Tibial artery (tissue), 4 donors: Measurements from ENCODE around the gene CSNK1A1.
"Not testable (repeated sequence)": the region's sequence is repeated elsewhere in the genome, so short reads cannot be mapped to it uniquely, and the experiment has no call there.

Experiments used
- DNase-seq, 2 donors: peaks; one replicate each; pipeline ENCODE4 v3.0.0-alpha.2; 2019
- H3K27ac ChIP-seq, 2 donors: fragments of 200-600 bp; sonication (generic) in 1 of 2; 1 replicate in 1 of 2; 2 replicates in 1 of 2; pipeline ENCODE4 v1.5.1; 2018 to 2019; ENCODE audit warnings: mild to moderate bottlenecking in 1 of 2
- H3K27me3 ChIP-seq, 2 donors: fragments of 200-600 bp; sonication (generic) in 1 of 2; one replicate each; pipeline versions ENCODE4 v1.5.1 to v1.6.0; 2016 to 2019
- H3K36me3 ChIP-seq, 3 donors: fragments of 200-600 bp; sonication (generic) in 2 of 3; one replicate each; pipeline ENCODE4 v1.5.1; 2016 to 2019; ENCODE audit warnings: mild to moderate bottlenecking in 2 of 3
- H3K4me1 ChIP-seq, 4 donors: fragments of 200-600 bp; sonication (generic) in 2 of 4; 1 replicate in 3 of 4; 2 replicates in 1 of 4; pipeline ENCODE4 v1.5.1; 2016 to 2019
- H3K4me3 ChIP-seq, 2 donors: fragments of 200-600 bp; sonication (generic) in 1 of 2; 1 replicate in 1 of 2; 2 replicates in 1 of 2; pipeline ENCODE4 v1.5.1; 2018 to 2019; ENCODE audit warnings: mild to moderate bottlenecking in 2 of 2
- H3K9me3 ChIP-seq, 3 donors: fragments of 200-600 bp; sonication (generic) in 1 of 3; one replicate each; pipeline ENCODE4 v1.5.1; 2016 to 2019
- intact Hi-C: fragments of 100-400 bp; cut with DNase I; formaldehyde crosslinking; loops from one replicate; pipeline ENCODE4 v1.15.0; 2023; ENCODE audit warnings: low total_unique reads
- TF ChIP-seq, protein P1 (sequence below), 2 experiments: fragments of 200-600 bp in 1 of 2; fragments of 450-650 bp in 1 of 2; IDR thresholded peaks; one replicate each; pipeline ENCODE4 v1.5.1; 2017 to 2019; ENCODE audit warnings: antibody characterized with exemption in 2 of 2, mild to moderate bottlenecking in 1 of 2, moderate library complexity in 1 of 2

CSNK1A1 gene

DNA sequence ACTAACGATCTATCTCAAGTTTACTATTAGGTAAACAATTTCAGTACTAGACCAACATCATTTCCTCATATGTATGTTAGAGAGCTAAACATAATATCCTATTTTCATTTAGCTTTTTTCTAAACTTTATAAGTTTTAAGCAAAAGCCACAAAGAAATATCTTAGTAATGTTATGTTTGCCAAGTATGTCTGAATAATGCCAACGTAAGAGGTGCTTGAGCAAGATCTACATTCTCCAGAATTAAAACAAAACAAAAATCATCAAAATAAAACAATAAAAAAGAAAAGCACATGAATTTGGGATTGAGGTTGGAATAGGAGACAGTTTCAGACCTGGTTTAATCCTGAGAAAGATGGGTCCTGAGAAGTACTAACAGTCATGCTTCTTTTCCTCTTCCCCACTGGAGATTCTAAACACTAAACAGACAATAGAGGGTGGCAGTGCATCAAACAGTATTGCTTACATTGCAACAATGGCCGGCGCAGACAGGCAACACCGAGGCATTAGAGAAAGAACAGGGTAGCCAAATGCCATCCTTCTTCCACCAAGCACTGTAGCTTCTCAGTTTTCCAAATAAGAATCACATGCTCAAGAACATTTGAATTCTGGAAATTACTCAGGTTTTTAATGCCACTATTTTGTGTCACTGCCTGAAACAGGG lies 33.6 kb downstream of the CSNK1A1 start:
- Histone ChIP-seq H3K27me3 (no peaks in the 10 kb centered on the region), H3K9me3 (no peaks in the 10 kb centered on the region), H3K27ac (peak overlapping the region; percentile 20 to 26), H3K4me3 (no peak overlapping the region), H3K4me1 (peaks cover 0 to 99% (median 45%) of the 10 kb centered on the region in 4 donors), H3K36me3 (peaks cover 0 to 6% (median 4%) of the 10 kb centered on the region in 3 donors)
- no peak for DNase-seq
- intact Hi-C loops = no loop called here
- TF ChIP-seq, protein P1, sequence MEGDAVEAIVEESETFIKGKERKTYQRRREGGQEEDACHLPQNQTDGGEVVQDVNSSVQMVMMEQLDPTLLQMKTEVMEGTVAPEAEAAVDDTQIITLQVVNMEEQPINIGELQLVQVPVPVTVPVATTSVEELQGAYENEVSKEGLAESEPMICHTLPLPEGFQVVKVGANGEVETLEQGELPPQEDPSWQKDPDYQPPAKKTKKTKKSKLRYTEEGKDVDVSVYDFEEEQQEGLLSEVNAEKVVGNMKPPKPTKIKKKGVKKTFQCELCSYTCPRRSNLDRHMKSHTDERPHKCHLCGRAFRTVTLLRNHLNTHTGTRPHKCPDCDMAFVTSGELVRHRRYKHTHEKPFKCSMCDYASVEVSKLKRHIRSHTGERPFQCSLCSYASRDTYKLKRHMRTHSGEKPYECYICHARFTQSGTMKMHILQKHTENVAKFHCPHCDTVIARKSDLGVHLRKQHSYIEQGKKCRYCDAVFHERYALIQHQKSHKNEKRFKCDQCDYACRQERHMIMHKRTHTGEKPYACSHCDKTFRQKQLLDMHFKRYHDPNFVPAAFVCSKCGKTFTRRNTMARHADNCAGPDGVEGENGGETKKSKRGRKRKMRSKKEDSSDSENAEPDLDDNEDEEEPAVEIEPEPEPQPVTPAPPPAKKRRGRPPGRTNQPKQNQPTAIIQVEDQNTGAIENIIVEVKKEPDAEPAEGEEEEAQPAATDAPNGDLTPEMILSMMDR (IDR thresholded peaks at IDR 0.05) = no peak

DNA sequence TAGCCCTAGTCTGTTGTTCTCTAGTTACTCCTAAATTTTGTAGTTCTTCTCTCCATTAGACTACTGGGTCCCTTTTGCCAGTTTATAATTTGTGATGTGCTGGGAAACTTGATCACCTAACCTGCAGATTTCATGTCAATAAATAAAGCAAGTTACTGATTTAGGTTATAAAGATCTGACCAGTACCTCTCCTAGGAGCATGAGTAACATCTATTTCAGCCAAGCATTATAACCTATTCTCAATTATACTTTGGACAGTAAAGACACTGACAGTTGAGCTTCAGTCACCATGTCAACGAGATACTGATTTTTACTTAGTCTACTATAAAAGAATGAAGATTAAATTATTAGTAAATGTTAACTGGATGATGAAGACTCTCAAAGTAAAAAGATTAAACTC lies 36.7 kb downstream of the CSNK1A1 start:
- peaks cover 0 to 73% (median 37%) of the 10 kb centered on the region in 4 donors for H3K4me1 ChIP-seq
- H3K9me3 ChIP-seq = no peaks in the 10 kb centered on the region
- no peak overlapping the region for H3K27ac ChIP-seq
- no peak for DNase-seq
- no peak overlapping the region for H3K4me3 ChIP-seq
- TF ChIP-seq, protein P1 (IDR thresholded peaks at IDR 0.05) = no peak
- H3K27me3 ChIP-seq = no peaks in the 10 kb centered on the region
- H3K36me3 ChIP-seq = peaks cover 18 to 33% (median 22%) of the 10 kb centered on the region in 3 donors
- intact Hi-C loops = no loop called here

DNA sequence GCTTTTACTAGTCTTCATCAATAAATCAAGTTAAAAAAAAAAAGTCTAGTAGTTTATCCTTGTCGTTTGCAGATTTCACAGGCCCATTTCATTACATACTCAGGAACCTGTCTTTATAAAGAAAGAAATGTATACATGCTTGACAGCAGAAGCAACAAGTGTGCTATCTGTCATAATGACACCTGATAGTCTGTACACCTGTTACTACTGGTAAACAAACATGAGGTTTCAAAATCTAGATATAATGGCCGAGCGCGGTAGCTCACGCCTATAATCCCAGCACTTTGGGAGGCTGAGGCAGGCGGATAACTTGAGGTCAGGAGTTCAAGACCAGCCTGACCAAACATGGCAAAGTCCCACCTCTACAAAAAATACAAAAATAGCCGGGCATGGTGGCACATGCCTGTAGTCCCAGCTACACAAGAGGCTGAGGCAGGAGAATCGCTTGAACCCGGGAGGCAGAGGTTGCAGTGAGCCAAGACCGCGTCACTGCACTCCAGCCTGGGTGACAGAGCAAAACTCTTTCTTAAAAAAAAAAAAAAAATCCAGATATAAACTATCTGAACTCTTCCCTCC lies 37.8 kb downstream of the CSNK1A1 start:
- H3K27ac ChIP-seq, H3K9me3 ChIP-seq, DNase-seq, H3K4me3 ChIP-seq, intact Hi-C loops, H3K27me3 ChIP-seq: not testable (repeated sequence)
- H3K36me3 ChIP-seq = peaks cover 29 to 43% (median 33%) of the 10 kb centered on the region in 3 donors
- peaks cover 0 to 63% (median 27%) of the 10 kb centered on the region in 4 donors for H3K4me1 ChIP-seq

DNA sequence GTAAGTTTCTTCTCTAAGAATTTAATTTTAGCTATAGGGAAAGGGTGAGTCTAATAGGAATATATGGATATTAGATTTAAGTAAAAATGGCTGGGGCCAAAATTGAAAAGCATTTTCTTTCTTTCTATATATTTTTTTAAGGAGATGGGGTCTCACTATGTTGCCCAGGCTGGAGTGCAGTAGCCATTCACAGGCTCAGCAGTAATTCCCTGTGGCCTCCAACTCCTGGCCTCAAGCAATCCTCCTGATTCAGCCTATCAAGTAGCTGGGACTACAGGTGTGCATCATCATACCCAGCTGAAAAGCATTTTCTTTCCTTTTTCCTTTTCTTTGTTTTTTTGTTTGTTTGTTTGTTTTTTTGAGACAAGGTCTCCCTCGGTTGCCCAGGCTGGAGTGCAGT lies 41.1 kb downstream of the CSNK1A1 start:
- Histone ChIP-seq H3K9me3 (no peaks in the 10 kb centered on the region), H3K4me3 (no peak overlapping the region), H3K36me3 (peaks cover 62 to 77% (median 65%) of the 10 kb centered on the region in 3 donors), H3K27ac (no peak overlapping the region), H3K27me3 (no peaks in the 10 kb centered on the region), H3K4me1 (peaks cover 0 to 30% (median 2%) of the 10 kb centered on the region in 4 donors)
- TF ChIP-seq, protein P1 (IDR thresholded peaks at IDR 0.05) = no peak
- DNase-seq = no peak
- intact Hi-C loops = no loop called here

DNA sequence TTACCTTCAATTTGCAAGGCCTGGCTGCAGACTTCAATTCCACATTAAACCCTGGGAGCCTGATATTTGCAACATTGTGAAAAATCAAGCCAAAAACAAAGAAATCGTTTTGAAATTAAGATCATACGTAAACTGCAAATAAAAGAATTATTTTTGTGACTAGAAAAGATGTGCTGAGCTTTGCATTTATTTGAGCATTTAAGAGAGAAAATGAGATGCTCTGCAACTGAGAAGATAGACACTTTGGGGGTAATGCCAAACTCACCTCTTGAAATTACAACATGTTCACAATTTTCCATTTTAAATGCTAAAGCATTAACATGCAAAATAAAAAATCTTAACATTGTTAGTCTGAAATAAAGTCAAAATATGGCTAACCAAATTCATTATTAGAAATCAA lies 46.6 kb downstream of the CSNK1A1 start:
- TF ChIP-seq, protein P1 (IDR thresholded peaks at IDR 0.05) = no peak
- peaks cover 77 to 90% (median 82%) of the 10 kb centered on the region in 3 donors for H3K36me3 ChIP-seq
- H3K4me3 ChIP-seq = no peak overlapping the region
- H3K27me3 ChIP-seq = no peaks in the 10 kb centered on the region
- no peak for DNase-seq
- H3K27ac ChIP-seq = peak overlapping the region in 1 of 2 donors; percentile 24
- H3K9me3 ChIP-seq = no peaks in the 10 kb centered on the region
- H3K4me1 ChIP-seq = no peaks in the 10 kb centered on the region
- intact Hi-C loops = no loop called here

DNA sequence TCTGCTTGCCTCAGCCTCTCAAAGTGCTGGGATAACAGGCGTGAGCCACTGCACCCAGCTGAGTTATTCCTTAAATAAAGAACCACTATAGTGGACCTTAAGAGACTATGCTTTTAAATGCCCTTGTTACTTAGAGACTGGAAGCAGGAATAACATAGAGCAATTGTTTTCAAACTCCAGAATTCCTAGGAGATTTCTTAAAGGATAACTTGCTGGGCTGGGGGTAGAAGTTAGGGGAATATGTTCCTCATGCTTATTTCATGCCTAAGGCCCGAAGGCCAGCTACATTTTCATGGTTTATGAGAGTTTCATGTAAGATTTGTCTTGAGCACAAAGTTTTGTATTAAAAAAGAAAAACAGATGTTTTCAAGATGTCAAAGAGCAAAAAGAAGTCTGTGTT lies 48.2 kb downstream of the CSNK1A1 start:
- TF ChIP-seq, protein P1 (IDR thresholded peaks at IDR 0.05) = no peak
- no peaks in the 10 kb centered on the region for H3K27me3 ChIP-seq
- DNase-seq = no peak
- no peaks in the 10 kb centered on the region for H3K9me3 ChIP-seq
- no peak overlapping the region for H3K4me3 ChIP-seq
- peak overlapping the region in 1 of 2 donors; percentile 19 for H3K27ac ChIP-seq
- peaks cover 73 to 84% (median 74%) of the 10 kb centered on the region in 3 donors for H3K36me3 ChIP-seq
- intact Hi-C loops = no loop called here
- H3K4me1 ChIP-seq = peaks cover 0 to under 1% (median 0%) of the 10 kb centered on the region in 4 donors
